Endothelial cell of umbilical vein (primary cell): ENCODE data around the gene SPDYE17. TPM values are rescaled to one million over a fixed set of nuclear protein-coding genes. Genes with fewer than 3 reads are reported as not detected.
"Not testable (repeated sequence)": the region's sequence is repeated elsewhere in the genome, so short reads cannot be mapped to it uniquely, and the experiment has no call there.

Experiments used
- Bru-seq: library from RNA; stranded (reverse); fragments of 400-500 nt; gene quantifications from one replicate; lab custom pipeline; 2021; lab: Mats Ljungman, UMichigan
- BruChase-seq, 2 experiments: library from RNA; stranded (reverse); fragments of 400-500 nt; gene quantifications; one replicate each; lab custom pipeline; 2021; lab: Mats Ljungman, UMichigan
- BruUV-seq: library from RNA; stranded (reverse); fragments of 400-500 nt; replicated peaks from 2 replicates; lab custom pipeline; 2021; lab: Mats Ljungman, UMichigan
- CTCF ChIA-PET: fragments of 300-600, 350-600 bp; sonication (Branson Sonifier 250); formaldehyde crosslinking; loops from one replicate; lab custom pipeline; 2021; ENCODE audit warnings: antibody characterized with exemption, inconsistent platforms; lab: Charles Lee
- POLR2A ChIA-PET: fragments of 300-600, 350-600 bp; sonication (Branson Sonifier 250); formaldehyde crosslinking; loops from one replicate; lab custom pipeline; 2021; ENCODE audit warnings: antibody characterized with exemption, inconsistent platforms; lab: Charles Lee
- DNase-seq: peaks from one replicate; pipeline ENCODE4 v3.0.0-alpha.2; 2011; ENCODE audit warnings: low read depth, low spot score
- FAIRE-seq: peaks from 2 replicates; lab custom pipeline; 2011; peaks lifted over from hg19 to GRCh38; lab: Jason Lieb, UNC
- H2AFZ ChIP-seq: 2 replicates; pipeline ENCODE4 v1.6.0; 2012; ENCODE audit warnings: low read depth, low read length, control low read depth, inconsistent platforms
- H3K27ac ChIP-seq: 2 replicates; pipeline ENCODE4 v1.5.1; 2011; ENCODE audit warnings: low read depth, mild to moderate bottlenecking, control low read depth, low read length, moderate library complexity; ENCODE audit not compliant: insufficient read depth
- H3K27me3 ChIP-seq, 2 experiments: 2 replicates each; pipeline versions ENCODE4 v1.6.0 to v1.6.1; 2011; ENCODE audit warnings: low read length in 2 of 2, mixed read lengths in 1 of 2; ENCODE audit not compliant: control insufficient read depth in 2 of 2, insufficient read depth in 2 of 2
- H3K36me3 ChIP-seq, 2 experiments: 2 replicates in 1 of 2; 3 replicates in 1 of 2; pipeline ENCODE4 v1.5.1; 2011; ENCODE audit warnings: low read length in 2 of 2, mild to moderate bottlenecking in 1 of 2, moderate library complexity in 1 of 2; ENCODE audit not compliant: control insufficient read depth in 2 of 2, insufficient read depth in 2 of 2; ENCODE audit errors: extremely low read depth in 1 of 2
- H3K4me1 ChIP-seq: 3 replicates; pipeline ENCODE4 v1.5.1; 2011; ENCODE audit warnings: mild to moderate bottlenecking, low read length; ENCODE audit not compliant: control insufficient read depth, insufficient read depth; ENCODE audit errors: extremely low read depth
- H3K4me2 ChIP-seq: 2 replicates; pipeline ENCODE4 v1.6.1; 2011; ENCODE audit warnings: low read length, control low read depth, mixed read lengths; ENCODE audit not compliant: insufficient read depth
- H3K4me3 ChIP-seq, 3 experiments: fragments of 200-600 bp in 1 of 3; sonication (generic), shearing (Covaris generic) in 1 of 3; replicated peaks in 1 of 3; 2 replicates each; pipeline ENCODE4 v1.5.1; 2011 to 2016; ENCODE audit warnings: control low read depth in 3 of 3, low read length in 3 of 3, mild to moderate bottlenecking in 2 of 3, inconsistent platforms in 1 of 3, low read depth in 1 of 3, moderate library complexity in 1 of 3; ENCODE audit not compliant: insufficient read depth in 1 of 3
- H3K79me2 ChIP-seq: 2 replicates; pipeline ENCODE4 v1.6.0; 2012; ENCODE audit warnings: low read length, inconsistent platforms; ENCODE audit not compliant: control insufficient read depth, insufficient read depth
- H3K9ac ChIP-seq: replicated peaks from 2 replicates; pipeline ENCODE3; 2011; ENCODE audit warnings: low read length, control low read depth; ENCODE audit not compliant: insufficient read depth; ENCODE audit errors: extremely low read depth
- H3K9me1 ChIP-seq: replicated peaks from 3 replicates; pipeline ENCODE4 v1.6.0; 2011; ENCODE audit warnings: mild to moderate bottlenecking, low read length; ENCODE audit not compliant: control insufficient read depth, insufficient read depth; ENCODE audit errors: extremely low read depth
- H3K9me3 ChIP-seq: replicated peaks from 2 replicates; pipeline ENCODE4 v1.5.1; 2012; ENCODE audit warnings: low read length, inconsistent platforms; ENCODE audit not compliant: control insufficient read depth, insufficient read depth
- H4K20me1 ChIP-seq: replicated peaks from 2 replicates; pipeline ENCODE3; 2011; ENCODE audit warnings: mild to moderate bottlenecking, low read length; ENCODE audit not compliant: control insufficient read depth, insufficient read depth; ENCODE audit errors: extremely low read depth
- dilution Hi-C: fragments of 300-500 bp; cut with MboI; formaldehyde crosslinking; loops from one replicate; pipeline ENCODE4 v1.15.0; 2019; ENCODE audit warnings: low sequenced_read_pairs; ENCODE audit not compliant: extremely low pct_ligation_motif_present
- intact Hi-C: fragments of 100-400 bp; cut with micrococcal nuclease; formaldehyde crosslinking; loops from one replicate; pipeline ENCODE4 v1.10.0; 2022
- long read RNA-seq: library from polyadenylated mRNA; stranded (forward); transcript quantifications from one replicate; pipeline ENCODE4 v2.0.0, GENCODE V29; 2021
- polyA minus RNA-seq, 3 experiments: library from RNA; depleted of rRNA, polyadenylated mRNA; stranded (reverse); fragments of >200 nt; gene quantifications; 1 replicate in 1 of 3; 2 replicates in 2 of 3; pipeline ENCODE4 v1.2.3, GENCODE V29; 2011
- polyA plus RNA-seq, 4 experiments: library from polyadenylated mRNA; depleted of rRNA in 3 of 4; stranded (reverse) in 3 of 4; unstranded in 1 of 4; fragments of >200 nt; gene quantifications; 2 replicates each; pipeline versions ENCODE4 v1.2.1 to v1.2.3, GENCODE V29; 2011 to 2012; ENCODE audit warnings: missing spikeins in 1 of 4
- total RNA-seq: library from RNA; stranded (reverse); gene quantifications from 2 replicates; pipeline ENCODE4 v1.2.3, GENCODE V29; 2021

The SPDYE17 gene
- total RNA-seq (not detected in 2 replicates), polyA plus RNA-seq (not detected in 2 replicates), polyA minus RNA-seq (not detected in 2 replicates), Bru-seq, nascent RNA (not detected), BruChase-seq, experiment 1, labeled RNA remaining after a 6-hour chase (not detected), BruChase-seq, experiment 2, labeled RNA remaining after a 2-hour chase (percentile 2 among the genes with signal in this experiment)
- not detected in 2 replicates for polyA plus RNA-seq (2011; cell fraction: cytosol; rRNA removed)
- polyA plus RNA-seq (2011; cell fraction: nucleus; rRNA removed): not detected in 2 replicates
- polyA plus RNA-seq (2012): not detected in 2 replicates
- not detected for polyA minus RNA-seq (2011; cell fraction: cytosol; rRNA and poly(A)+ RNA removed)
- not detected in 2 replicates for polyA minus RNA-seq (2011; cell fraction: nucleus; rRNA and poly(A)+ RNA removed)
- long read RNA-seq, partial matches to known transcripts: 0 of 1 reads
- long read RNA-seq, other reads (novel, unspliced or antisense): 1 of 1 reads

- H3K4me3 ChIP-seq, dilution Hi-C loops, H3K4me2 ChIP-seq, intact Hi-C loops, H2AFZ ChIP-seq, BruUV-seq, H3K79me2 ChIP-seq, H3K36me3 ChIP-seq, H3K9me1 ChIP-seq, FAIRE-seq, H3K9ac ChIP-seq, H4K20me1 ChIP-seq, H3K4me1 ChIP-seq, H3K27me3 ChIP-seq, DNase-seq, H3K27ac ChIP-seq, POLR2A ChIA-PET, CTCF ChIA-PET, H3K9me3 ChIP-seq: not testable (repeated sequence)
These were observed at the start of gene SPDYE17 for GRCh38 chr7:77032261-77032660. Gene SPDYE17, minus strand, starts transcription at chr7:77032361. Its CDS starts 1,791 bp downstream, at chr7:77030570.

GRCh38 chr7:77080236-77080635 is 48.1 kb upstream of the SPDYE17 start:
- H3K79me2 ChIP-seq, dilution Hi-C loops, H3K4me1 ChIP-seq, H3K9me1 ChIP-seq, H3K36me3 ChIP-seq, DNase-seq, H3K4me3 ChIP-seq, H3K4me2 ChIP-seq, H4K20me1 ChIP-seq, H3K27me3 ChIP-seq, POLR2A ChIA-PET, intact Hi-C loops, H2AFZ ChIP-seq, H3K9ac ChIP-seq, FAIRE-seq, CTCF ChIA-PET, H3K9me3 ChIP-seq, H3K27ac ChIP-seq: not testable (repeated sequence)
- TSS peak; percentile 22 for BruUV-seq

- BruUV-seq: not testable (repeated sequence)
These were observed 47.5 kb upstream of the SPDYE17 start for GRCh38 chr7:77079624-77080023.

GRCh38 chr7:77079112-77079511 is 47.0 kb upstream of the SPDYE17 start:
- H3K4me3 ChIP-seq, H3K9me1 ChIP-seq, H3K27me3 ChIP-seq, H3K27ac ChIP-seq, BruUV-seq, H3K9me3 ChIP-seq, H3K4me1 ChIP-seq, H3K36me3 ChIP-seq, DNase-seq, H3K9ac ChIP-seq, H2AFZ ChIP-seq, H3K79me2 ChIP-seq, CTCF ChIA-PET, H3K4me2 ChIP-seq, dilution Hi-C loops, intact Hi-C loops, FAIRE-seq, H4K20me1 ChIP-seq, POLR2A ChIA-PET: not testable (repeated sequence)

More at GRCh38 chr7:77079624-77080023, 47.5 kb upstream of the SPDYE17 start:
- H3K79me2 ChIP-seq, H3K9me3 ChIP-seq, H4K20me1 ChIP-seq, H3K9me1 ChIP-seq, intact Hi-C loops, dilution Hi-C loops, POLR2A ChIA-PET, H3K36me3 ChIP-seq, CTCF ChIA-PET, H3K4me1 ChIP-seq, H3K4me2 ChIP-seq, H3K9ac ChIP-seq, H3K27me3 ChIP-seq, H3K27ac ChIP-seq, H2AFZ ChIP-seq, H3K4me3 ChIP-seq: not testable (repeated sequence)
- FAIRE-seq: peak; percentile 62
- DNase-seq: peak; percentile 13
